Measurements from ENCODE around the gene RAB40B.

The RAB40B gene

GRCh38 chr17:82664701-82665182, 33.8 kb downstream of the RAB40B start:
- H3K4me2 ChIP-seq (ENCODE audit: insufficient read depth, low read length), result no peak overlapping the region
- no peak for ATAC-seq (ENCODE audit: insufficient read depth, low read depth)
- no peak overlapping the region for H3K27ac ChIP-seq (ENCODE audit: low read length)
- no peak for TF ChIP-seq CTCF (IDR thresholded peaks at IDR 0.05; ENCODE audit: borderline replicate concordance, extremely low read depth, low read length, poor library complexity, severe bottlenecking)
- no peak for TF ChIP-seq EZH2 (IDR thresholded peaks at IDR 0.05; ENCODE audit: borderline replicate concordance, low read depth, low read length, severe bottlenecking)
- DNase-seq, result no peak
- H3K9me3 ChIP-seq (ENCODE audit: insufficient read depth, low read length, severe bottlenecking), result no peaks in the 10 kb centered on the region
- no peak overlapping the region for H3K4me3 ChIP-seq (ENCODE audit: low read depth in 1 of 2, low read length in 2 of 2)
- peaks cover 10% of the 10 kb centered on the region for H3K36me3 ChIP-seq (ENCODE audit: insufficient read depth, low read length)
- no peaks in the 10 kb centered on the region for H3K79me2 ChIP-seq (ENCODE audit: insufficient read depth, low read length)
- no peak overlapping the region for H2AFZ ChIP-seq (ENCODE audit: low read depth, low read length)
- no peaks in the 10 kb centered on the region for H4K20me1 ChIP-seq (ENCODE audit: insufficient read depth, low read length)
- H3K27me3 ChIP-seq (ENCODE audit: insufficient read depth, low read length, poor library complexity), result no peaks in the 10 kb centered on the region
- H3K9ac ChIP-seq (ENCODE audit: low read depth, low read length), result no peak overlapping the region
- no peaks in the 10 kb centered on the region for H3K4me1 ChIP-seq (ENCODE audit: insufficient read depth, low read length)

GRCh38 chr17:82664276-82664575, 34.3 kb downstream of the RAB40B start:
- Histone ChIP-seq H4K20me1 (ENCODE audit: insufficient read depth, low read length) (no peaks in the 10 kb centered on the region), H3K27me3 (ENCODE audit: insufficient read depth, low read length, poor library complexity) (no peaks in the 10 kb centered on the region), H3K9ac (ENCODE audit: low read depth, low read length) (no peak overlapping the region), H3K27ac (ENCODE audit: low read length) (no peak overlapping the region), H3K4me3 (ENCODE audit: low read depth in 1 of 2, low read length in 2 of 2) (no peak overlapping the region), H3K9me3 (ENCODE audit: insufficient read depth, low read length, severe bottlenecking) (no peaks in the 10 kb centered on the region), H3K36me3 (ENCODE audit: insufficient read depth, low read length) (peaks cover 11% of the 10 kb centered on the region), H2AFZ (ENCODE audit: low read depth, low read length) (no peak overlapping the region), H3K4me2 (ENCODE audit: insufficient read depth, low read length) (no peak overlapping the region), H3K79me2 (ENCODE audit: insufficient read depth, low read length) (no peaks in the 10 kb centered on the region), H3K4me1 (ENCODE audit: insufficient read depth, low read length) (no peaks in the 10 kb centered on the region)
- TF ChIP-seq CTCF (IDR thresholded peaks at IDR 0.05; ENCODE audit: borderline replicate concordance, extremely low read depth, low read length, poor library complexity, severe bottlenecking) (no peak), EZH2 (IDR thresholded peaks at IDR 0.05; ENCODE audit: borderline replicate concordance, low read depth, low read length, severe bottlenecking) (no peak)
- DNase-seq, result no peak
- no peak for ATAC-seq (ENCODE audit: insufficient read depth, low read depth)

- no peaks in the 10 kb centered on the region for H3K9me3 ChIP-seq (ENCODE audit: insufficient read depth, low read length, severe bottlenecking)
- no peaks in the 10 kb centered on the region for H3K79me2 ChIP-seq (ENCODE audit: insufficient read depth, low read length)
- H3K36me3 ChIP-seq (ENCODE audit: insufficient read depth, low read length), result peaks cover 11% of the 10 kb centered on the region
- H4K20me1 ChIP-seq (ENCODE audit: insufficient read depth, low read length), result no peaks in the 10 kb centered on the region
- H2AFZ ChIP-seq (ENCODE audit: low read depth, low read length), result no peak overlapping the region
- H3K27ac ChIP-seq (ENCODE audit: low read length), result no peak overlapping the region
- no peak for ATAC-seq (ENCODE audit: insufficient read depth, low read depth)
- H3K9ac ChIP-seq (ENCODE audit: low read depth, low read length), result no peak overlapping the region
- no peak for TF ChIP-seq CTCF (IDR thresholded peaks at IDR 0.05; ENCODE audit: borderline replicate concordance, extremely low read depth, low read length, poor library complexity, severe bottlenecking)
- no peak for TF ChIP-seq EZH2 (IDR thresholded peaks at IDR 0.05; ENCODE audit: borderline replicate concordance, low read depth, low read length, severe bottlenecking)
- H3K27me3 ChIP-seq (ENCODE audit: insufficient read depth, low read length, poor library complexity), result no peaks in the 10 kb centered on the region
- no peak overlapping the region for H3K4me3 ChIP-seq (ENCODE audit: low read depth in 1 of 2, low read length in 2 of 2)
- H3K4me2 ChIP-seq (ENCODE audit: insufficient read depth, low read length), result no peak overlapping the region
- DNase-seq, result no peak
- no peaks in the 10 kb centered on the region for H3K4me1 ChIP-seq (ENCODE audit: insufficient read depth, low read length)
Measured at GRCh38 chr17:82663381-82664275, 34.9 kb downstream of the RAB40B start.
